DMS114 treated with DMSO at 0.1 percent for 48 hours (cell line): ENCODE results near the gene MIEN1.
A peak's percentile ranks its signal among the peaks of the same experiment; 100 is the strongest.
"Not testable (repeated sequence)": the region's sequence is repeated elsewhere in the genome, so short reads cannot be mapped to it uniquely, and the experiment has no call there.

ENCODE experiments used
- DNase-seq: peaks from one replicate; lab custom pipeline; 2025; ENCODE audit not compliant: unreplicated experiment; lab: John Stamatoyannopoulos, UW

The MIEN1 gene

GRCh38 chr17:39755554-39756379, 25.4 kb upstream of the MIEN1 start:
- DNase-seq = no peak

- DNase-seq = no peak
Measured at GRCh38 chr17:39754958-39755553, 24.7 kb upstream of the MIEN1 start.

- DNase-seq = peak; percentile 56
Measured at GRCh38 chr17:39754161-39754957, 24.0 kb upstream of the MIEN1 start.

GRCh38 chr17:39753514-39754160, 23.3 kb upstream of the MIEN1 start:
- no peak for DNase-seq

GRCh38 chr17:39752241-39752881, 22.0 kb upstream of the MIEN1 start:
- DNase-seq = no peak

- no peak for DNase-seq
Measured at GRCh38 chr17:39751637-39752036, 21.3 kb upstream of the MIEN1 start.

- DNase-seq = no peak
Measured at GRCh38 chr17:39751016-39751543, 20.7 kb upstream of the MIEN1 start.

GRCh38 chr17:39750131-39751015, 20.0 kb upstream of the MIEN1 start:
- no peak for DNase-seq

- not testable (repeated sequence) for DNase-seq
Measured at GRCh38 chr17:39748444-39749034, 18.2 kb upstream of the MIEN1 start.

GRCh38 chr17:39747745-39748144, 17.4 kb upstream of the MIEN1 start:
- DNase-seq = no peak

- DNase-seq = no peak
Measured at GRCh38 chr17:39746145-39746461, 15.8 kb upstream of the MIEN1 start.

GRCh38 chr17:39745335-39746144, 15.2 kb upstream of the MIEN1 start:
- no peak for DNase-seq

- no peak for DNase-seq
Measured at GRCh38 chr17:39744836-39745215, 14.5 kb upstream of the MIEN1 start.

GRCh38 chr17:39744075-39744835, 13.9 kb upstream of the MIEN1 start:
- no peak for DNase-seq

GRCh38 chr17:39742856-39743436, 12.6 kb upstream of the MIEN1 start:
- no peak for DNase-seq

- no peak for DNase-seq
Measured at GRCh38 chr17:39742126-39742855, 12.0 kb upstream of the MIEN1 start.
